Measurements from ENCODE around the gene MME. TPM values are rescaled to one million over a fixed set of nuclear protein-coding genes. Genes with fewer than 3 reads are reported as not detected.

The MME gene
- total and polyA plus RNA-seq, 2 of the 4 experiments (the other 2 are of a cell fraction), result 11.7 to 22.8 TPM

DNA sequence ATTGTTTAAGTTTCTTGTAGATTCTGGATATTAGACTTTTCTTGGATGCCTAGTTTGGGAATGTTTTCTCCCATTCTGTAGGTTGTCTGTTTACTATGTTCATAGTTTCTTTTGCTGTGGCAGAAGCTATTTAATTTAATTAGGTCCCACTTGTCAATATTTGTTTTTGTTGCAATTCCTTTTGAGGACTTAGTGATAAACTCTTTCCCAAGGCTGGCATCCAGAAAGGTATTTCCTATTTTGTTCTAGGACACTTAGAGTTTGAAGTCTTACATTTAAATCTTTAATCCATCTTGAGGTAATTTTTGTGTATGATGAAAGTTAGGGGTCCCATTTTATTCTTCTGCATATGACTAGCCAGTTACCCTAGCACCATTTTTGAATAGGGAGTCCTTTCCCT is 54.9 kb downstream of the MME start:
- BruUV-seq (replicated peaks), result no TSS peak
- H2BK5ac ChIP-seq (ENCODE audit: low read depth, low read length, poor library complexity, severe bottlenecking), result no peak overlapping the region
- in situ Hi-C loops (cut with MboI; ENCODE audit: low sequenced_read_pairs), result no loop called here

More for the DNA sequence above, 54.9 kb downstream of the MME start:
- no peak overlapping the region for H3K27ac ChIP-seq (ENCODE audit: insufficient read depth, low read length)
- no peak overlapping the region for H2BK20ac ChIP-seq (ENCODE audit: low read depth, low read length)
- ATAC-seq (ENCODE audit: low read depth) (no peak), DNase-seq (no peak)
- no peak overlapping the region for H2BK120ac ChIP-seq (ENCODE audit: low read depth, low read length)
- dilution Hi-C loops (cut with HindIII; ENCODE audit: low sequenced_read_pairs, unreplicated experiment) (no loop called here), intact Hi-C loops (cut with micrococcal nuclease) (no loop called here)
- no peaks in the 10 kb centered on the region for H3K36me3 ChIP-seq (ENCODE audit: control insufficient read depth, insufficient read depth, low read length)
- no peaks in the 10 kb centered on the region for H3K9me1 ChIP-seq (ENCODE audit: insufficient read depth, low read length)
- H3K27me3 ChIP-seq (ENCODE audit: control insufficient read depth, insufficient read depth, low read length), result no peaks in the 10 kb centered on the region
- H3K14ac ChIP-seq (replicated peaks; ENCODE audit: low read depth, low read length), result no peak overlapping the region
- no peak for TF ChIP-seq POLR2A (IDR thresholded peaks at IDR 0.05; ENCODE audit: low read depth, low read length)
- TF ChIP-seq BHLHE40 (IDR thresholded peaks at IDR 0.05; ENCODE audit: low read depth, low read length), result no peak
- TF ChIP-seq, protein P1, sequence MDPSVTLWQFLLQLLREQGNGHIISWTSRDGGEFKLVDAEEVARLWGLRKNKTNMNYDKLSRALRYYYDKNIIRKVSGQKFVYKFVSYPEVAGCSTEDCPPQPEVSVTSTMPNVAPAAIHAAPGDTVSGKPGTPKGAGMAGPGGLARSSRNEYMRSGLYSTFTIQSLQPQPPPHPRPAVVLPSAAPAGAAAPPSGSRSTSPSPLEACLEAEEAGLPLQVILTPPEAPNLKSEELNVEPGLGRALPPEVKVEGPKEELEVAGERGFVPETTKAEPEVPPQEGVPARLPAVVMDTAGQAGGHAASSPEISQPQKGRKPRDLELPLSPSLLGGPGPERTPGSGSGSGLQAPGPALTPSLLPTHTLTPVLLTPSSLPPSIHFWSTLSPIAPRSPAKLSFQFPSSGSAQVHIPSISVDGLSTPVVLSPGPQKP (IDR thresholded peaks at IDR 0.05; ENCODE audit: borderline replicate concordance, low read depth, low read length), result no peak
- no peak for TF ChIP-seq MXI1 (IDR thresholded peaks at IDR 0.05; ENCODE audit: borderline replicate concordance, low read depth, low read length)
- no peak for TF ChIP-seq NFE2L2 (IDR thresholded peaks at IDR 0.05; ENCODE audit: low read depth, low read length)
- TF ChIP-seq CHD1 (IDR thresholded peaks at IDR 0.05; ENCODE audit: low read depth, low read length), result no peak
- no peak for TF ChIP-seq USF2 (IDR thresholded peaks at IDR 0.05; ENCODE audit: low read depth, low read length)
- no peak for TF ChIP-seq MAFK (IDR thresholded peaks at IDR 0.05; ENCODE audit: low read depth, low read length)
- TF ChIP-seq RFX5 (IDR thresholded peaks at IDR 0.05; ENCODE audit: low read depth, low read length), result no peak
- TF ChIP-seq, protein P2, sequence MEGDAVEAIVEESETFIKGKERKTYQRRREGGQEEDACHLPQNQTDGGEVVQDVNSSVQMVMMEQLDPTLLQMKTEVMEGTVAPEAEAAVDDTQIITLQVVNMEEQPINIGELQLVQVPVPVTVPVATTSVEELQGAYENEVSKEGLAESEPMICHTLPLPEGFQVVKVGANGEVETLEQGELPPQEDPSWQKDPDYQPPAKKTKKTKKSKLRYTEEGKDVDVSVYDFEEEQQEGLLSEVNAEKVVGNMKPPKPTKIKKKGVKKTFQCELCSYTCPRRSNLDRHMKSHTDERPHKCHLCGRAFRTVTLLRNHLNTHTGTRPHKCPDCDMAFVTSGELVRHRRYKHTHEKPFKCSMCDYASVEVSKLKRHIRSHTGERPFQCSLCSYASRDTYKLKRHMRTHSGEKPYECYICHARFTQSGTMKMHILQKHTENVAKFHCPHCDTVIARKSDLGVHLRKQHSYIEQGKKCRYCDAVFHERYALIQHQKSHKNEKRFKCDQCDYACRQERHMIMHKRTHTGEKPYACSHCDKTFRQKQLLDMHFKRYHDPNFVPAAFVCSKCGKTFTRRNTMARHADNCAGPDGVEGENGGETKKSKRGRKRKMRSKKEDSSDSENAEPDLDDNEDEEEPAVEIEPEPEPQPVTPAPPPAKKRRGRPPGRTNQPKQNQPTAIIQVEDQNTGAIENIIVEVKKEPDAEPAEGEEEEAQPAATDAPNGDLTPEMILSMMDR (conservative IDR thresholded peaks at IDR 0.05; ENCODE audit: low read depth, low read length), result no peak
- TF ChIP-seq RCOR1 (IDR thresholded peaks at IDR 0.05; ENCODE audit: insufficient replicate concordance, low read length), result no peak
- TF ChIP-seq MAZ (IDR thresholded peaks at IDR 0.05; ENCODE audit: borderline replicate concordance, low read depth, low read length), result no peak
- TF ChIP-seq RAD21 (IDR thresholded peaks at IDR 0.05; ENCODE audit: low read length), result no peak
- no peak for TF ChIP-seq SMC3 (IDR thresholded peaks at IDR 0.05; ENCODE audit: low read depth, low read length)
- H3K18ac ChIP-seq (ENCODE audit: low read depth, low read length), result no peak overlapping the region
- H2AFZ ChIP-seq (replicated peaks; ENCODE audit: low read length, poor library complexity), result no peak overlapping the region
- no peak overlapping the region for H4K5ac ChIP-seq (ENCODE audit: low read depth, low read length)
- H3K56ac ChIP-seq (ENCODE audit: extremely low read depth, insufficient read depth, low read length), result no peak overlapping the region
- H3K4ac ChIP-seq (ENCODE audit: low read depth, low read length), result no peak overlapping the region
- H4K8ac ChIP-seq (ENCODE audit: low read depth in 2 of 2, low read length in 2 of 2), result no peak overlapping the region
- ChIA-PET POLR2A (ENCODE audit: unreplicated experiment) (no interaction called here), CTCF (no interaction called here)
- H4K20me1 ChIP-seq (ENCODE audit: insufficient read depth, low read length), result no peaks in the 10 kb centered on the region
- H3K79me1 ChIP-seq (ENCODE audit: low read depth in 1 of 2, low read length in 2 of 2), result no peaks in the 10 kb centered on the region
- no peak overlapping the region for H3K23ac ChIP-seq (ENCODE audit: low read depth, low read length)
- H3K9me3 ChIP-seq (ENCODE audit: control insufficient read depth, insufficient read depth, low read length), result no peaks in the 10 kb centered on the region
- H3K9ac ChIP-seq (ENCODE audit: low read depth, low read length), result no peak overlapping the region
- no peak overlapping the region for H3K4me3 ChIP-seq (ENCODE audit: insufficient read depth, low read depth, low read length)
- peaks cover 8% of the 10 kb centered on the region for H3K4me1 ChIP-seq (ENCODE audit: control insufficient read depth, insufficient read depth, low read length)
- no peak overlapping the region for H2AK9ac ChIP-seq (replicated peaks; ENCODE audit: low read depth, low read length, poor library complexity)
- H2AK5ac ChIP-seq (ENCODE audit: low read depth, low read length), result no peak overlapping the region
- no peak overlapping the region for H4K91ac ChIP-seq (ENCODE audit: insufficient read depth, low read depth, low read length)
- H2BK15ac ChIP-seq (ENCODE audit: low read depth, low read length), result no peak overlapping the region
- no peak overlapping the region for H3K4me2 ChIP-seq (ENCODE audit: low read depth, low read length)
